Measurements from ENCODE around the gene SCARB1.

Gene SCARB1

GRCh38 chr12:124769881-124770512 lies 93.7 kb downstream of the SCARB1 start:
- DNase-seq: no peak

DNA sequence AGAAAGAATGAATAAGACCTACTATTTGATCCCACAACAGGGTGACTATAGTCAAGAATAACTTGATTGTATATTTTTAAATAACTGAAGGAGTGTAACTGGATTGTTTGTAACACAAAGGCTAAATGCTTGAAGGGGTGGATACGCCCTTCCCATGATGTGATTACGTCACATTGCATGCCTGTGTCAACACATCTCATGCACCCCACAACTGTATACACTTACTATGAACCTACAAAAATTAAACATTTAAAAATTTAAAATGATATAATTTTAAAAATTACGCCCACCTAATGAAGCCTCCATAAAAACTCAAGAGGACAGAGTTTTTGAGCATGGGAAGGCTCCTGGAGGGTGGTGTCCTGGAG lies 94.5 kb downstream of the SCARB1 start:
- DNase-seq: no peak

GRCh38 chr12:124768452-124769162 lies 95.1 kb downstream of the SCARB1 start:
- no peak for DNase-seq

GRCh38 chr12:124767066-124767821 lies 96.4 kb downstream of the SCARB1 start:
- peak; percentile 17 for DNase-seq

DNA sequence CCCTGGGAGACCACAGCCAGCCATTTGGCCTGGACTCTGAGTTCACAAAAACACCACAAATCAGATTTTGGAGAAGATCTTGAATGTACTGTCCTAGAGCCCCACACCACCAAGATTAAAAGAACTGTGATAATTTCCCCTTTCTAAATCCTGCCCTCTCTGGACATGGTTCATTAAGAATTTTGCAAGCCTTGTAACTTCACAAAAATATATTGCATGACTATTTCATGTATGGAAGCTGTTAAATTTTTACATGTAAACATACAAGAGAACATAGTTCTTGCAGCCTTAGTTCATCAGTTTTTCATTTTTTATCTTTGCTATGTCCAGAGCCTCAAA lies 97.0 kb downstream of the SCARB1 start:
- DNase-seq: no peak

- DNase-seq: no peak
Measured at GRCh38 chr12:124765581-124766489, 97.8 kb downstream of the SCARB1 start.

DNA sequence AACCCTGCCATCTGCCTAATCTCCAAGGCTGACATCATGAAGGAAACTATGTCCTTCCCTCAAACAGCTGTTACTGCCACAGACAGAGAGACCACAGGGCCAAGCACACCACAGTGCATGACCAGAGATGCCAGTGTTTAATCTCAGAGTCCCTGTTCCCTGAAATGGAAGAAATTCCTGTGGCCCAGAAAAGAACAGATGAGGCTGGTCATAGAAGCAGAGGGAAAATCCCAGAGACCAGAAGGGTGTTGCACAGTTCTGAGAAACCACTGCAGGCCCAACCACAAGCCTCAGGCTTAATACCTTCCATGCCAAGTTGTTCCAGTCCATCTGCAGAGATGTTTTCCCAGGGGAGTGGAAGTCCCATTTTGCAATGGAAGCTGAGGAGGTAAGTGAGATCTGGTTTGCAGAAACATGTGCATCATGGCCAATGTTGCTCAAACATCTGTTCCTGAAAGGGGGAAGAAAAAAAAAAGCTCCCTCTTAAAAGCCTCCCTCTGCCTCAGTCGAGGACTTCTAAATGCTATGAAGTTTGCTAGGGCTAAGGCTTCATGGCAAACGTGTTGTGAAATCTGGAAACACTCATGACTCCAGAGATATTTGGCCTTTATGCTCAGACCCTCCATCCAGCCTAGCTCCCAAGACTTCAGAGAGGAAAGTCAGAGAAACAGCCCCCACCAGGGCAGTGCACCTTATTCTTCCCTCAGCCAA lies 98.6 kb downstream of the SCARB1 start:
- no peak for DNase-seq

DNA sequence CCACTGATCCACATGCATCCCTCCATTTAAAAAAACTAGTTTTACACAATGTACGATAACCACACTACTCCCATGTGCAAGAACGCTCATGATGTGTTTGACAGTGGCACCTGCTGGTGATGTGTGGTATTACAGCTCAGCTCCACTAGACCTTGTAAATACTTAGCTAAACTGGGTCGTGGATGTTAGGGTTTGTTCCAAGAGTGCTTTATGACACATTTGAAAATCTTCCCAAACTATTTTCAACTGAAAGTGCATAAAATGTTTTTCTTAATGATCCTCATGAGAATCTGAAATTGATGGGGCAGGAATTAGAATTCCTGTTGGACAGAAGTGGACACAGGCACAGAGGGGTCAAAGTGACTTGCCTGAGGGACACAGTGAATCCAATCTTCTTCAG lies 99.2 kb downstream of the SCARB1 start:
- DNase-seq: no peak

- no peak for DNase-seq
Measured at GRCh38 chr12:124763594-124763979, 100.1 kb downstream of the SCARB1 start.

- no peak for DNase-seq
Measured at GRCh38 chr12:124762791-124763593, 100.7 kb downstream of the SCARB1 start.

DNA sequence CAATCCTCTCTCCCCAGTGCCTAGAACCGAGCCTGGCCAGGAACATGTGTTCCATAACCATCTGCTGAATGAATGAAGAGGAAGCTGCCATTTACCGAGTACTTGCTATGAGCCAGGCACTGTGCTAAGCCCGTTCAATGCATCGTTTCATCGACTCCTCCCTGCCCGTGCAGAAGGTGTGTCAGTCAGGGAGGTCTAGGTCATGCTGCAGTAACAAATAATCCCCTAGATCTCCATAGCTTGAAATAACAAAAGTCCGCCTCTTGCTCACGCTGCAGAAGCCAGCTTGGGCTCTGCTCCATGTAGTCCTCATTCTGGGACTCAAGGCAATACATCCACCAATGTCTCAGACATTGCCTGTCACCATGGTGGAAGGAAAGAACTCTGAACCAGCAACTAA lies 101.3 kb downstream of the SCARB1 start:
- no peak for DNase-seq

- no peak for DNase-seq
Measured at GRCh38 chr12:124761871-124762270, 101.8 kb downstream of the SCARB1 start.

DNA sequence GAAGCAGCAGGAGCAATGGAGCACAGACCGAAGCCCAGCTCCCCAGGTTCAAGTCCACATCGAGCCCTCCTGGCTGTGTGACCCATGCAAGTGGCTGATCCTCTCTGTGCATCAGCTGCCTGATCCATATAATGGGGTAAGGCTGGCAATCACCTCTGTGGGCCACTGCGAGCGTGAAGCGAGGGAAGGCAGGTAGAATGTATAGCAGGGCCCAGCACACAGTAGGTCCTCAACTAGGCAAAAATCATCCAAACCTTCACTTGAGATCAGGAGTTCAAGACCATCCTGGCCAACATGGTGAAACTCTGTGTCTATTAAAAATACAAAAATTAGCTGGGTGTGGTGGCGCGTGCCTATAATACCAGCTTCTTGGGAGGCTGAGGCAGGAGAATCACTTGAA lies 102.6 kb downstream of the SCARB1 start:
- no peak for DNase-seq

GRCh38 chr12:124760560-124760959 lies 103.1 kb downstream of the SCARB1 start:
- DNase-seq: no peak

GRCh38 chr12:124759841-124760503 lies 103.7 kb downstream of the SCARB1 start:
- DNase-seq: no peak

- peak; percentile 80 for DNase-seq
Measured at GRCh38 chr12:124758266-124759220, 105.1 kb downstream of the SCARB1 start.

- no peak for DNase-seq
Measured at GRCh38 chr12:124757329-124757728, 106.3 kb downstream of the SCARB1 start.

DNA sequence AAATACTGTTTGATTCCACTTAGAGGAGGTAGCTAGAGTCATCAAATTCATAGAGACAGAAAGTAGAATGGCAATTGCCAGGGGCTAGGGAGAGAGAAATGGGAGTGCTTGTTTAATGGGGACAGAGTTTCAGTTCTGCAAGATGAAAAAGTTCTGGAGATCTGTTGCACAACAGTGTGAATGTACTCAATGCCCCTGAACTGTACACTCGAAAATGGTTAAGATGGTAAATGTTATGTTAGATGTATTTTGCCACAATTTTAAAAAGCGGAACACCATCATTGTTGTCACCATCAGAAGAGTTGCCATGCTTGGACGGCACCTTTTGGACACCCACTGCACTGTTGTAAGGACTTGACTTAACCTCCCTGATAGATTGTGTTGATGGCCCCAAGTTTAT lies 106.9 kb downstream of the SCARB1 start:
- DNase-seq: no peak

- no peak for DNase-seq
Measured at GRCh38 chr12:124756166-124756565, 107.5 kb downstream of the SCARB1 start.

DNA sequence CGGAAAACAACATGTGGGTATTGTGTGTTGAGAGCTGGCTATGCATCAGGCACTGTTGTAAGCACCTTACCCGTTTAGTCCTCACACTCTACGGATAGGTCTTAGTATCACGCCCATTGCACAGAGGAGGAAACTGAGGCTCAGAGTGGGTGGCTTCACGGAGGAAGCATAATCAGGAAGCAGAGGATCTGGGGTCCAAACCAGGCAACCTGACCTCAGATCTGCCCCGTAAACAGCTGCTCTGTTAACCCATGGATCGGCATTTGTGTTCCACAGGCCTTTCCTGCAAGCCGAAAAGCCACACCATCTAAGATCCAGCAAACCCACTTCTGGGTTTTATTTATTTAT lies 107.9 kb downstream of the SCARB1 start:
- no peak for DNase-seq
